NCI-H446 (cell line): ENCODE data around the gene BIRC3.
"Not testable (repeated sequence)": the region's sequence is repeated elsewhere in the genome, so short reads cannot be mapped to it uniquely, and the experiment has no call there.

Experiments used
- DNase-seq, 2 experiments: peaks; one replicate each; lab custom pipeline; 2025; lab: John Stamatoyannopoulos, UW

BIRC3 gene

DNA sequence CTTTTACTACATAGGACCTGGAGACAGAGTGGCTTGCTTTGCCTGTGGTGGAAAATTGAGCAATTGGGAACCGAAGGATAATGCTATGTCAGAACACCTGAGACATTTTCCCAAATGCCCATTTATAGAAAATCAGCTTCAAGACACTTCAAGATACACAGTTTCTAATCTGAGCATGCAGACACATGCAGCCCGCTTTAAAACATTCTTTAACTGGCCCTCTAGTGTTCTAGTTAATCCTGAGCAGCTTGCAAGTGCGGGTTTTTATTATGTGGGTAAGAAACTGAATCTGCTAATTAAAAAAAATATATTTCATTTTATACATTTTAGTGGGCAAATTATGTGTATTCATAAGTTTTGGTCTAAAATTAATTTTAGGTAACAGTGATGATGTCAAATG is 7.8 kb downstream of the BIRC3 start:
- DNase-seq, result no peak

GRCh38 chr11:102328748-102329147 is 11.5 kb downstream of the BIRC3 start:
- DNase-seq, result no peak

DNA sequence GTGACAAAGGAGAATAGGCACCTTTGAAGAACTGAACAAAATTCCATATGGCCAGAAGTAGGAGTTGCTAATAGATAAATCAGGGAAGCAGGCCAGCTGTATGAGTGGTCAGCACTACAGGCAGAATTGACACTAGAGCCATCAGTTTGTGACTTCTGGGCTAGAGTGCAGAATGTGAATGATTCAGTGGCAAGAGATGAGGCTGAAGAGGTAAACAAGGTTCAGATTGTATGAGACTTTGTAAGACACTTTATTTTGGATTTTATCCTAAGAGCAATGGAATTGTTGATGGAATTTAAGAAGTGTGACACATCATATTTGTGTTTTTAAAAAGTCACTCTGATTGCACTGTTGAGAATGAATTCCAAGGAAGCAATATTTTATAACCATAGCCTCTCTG is 12.9 kb downstream of the BIRC3 start:
- DNase-seq, result no peak

- DNase-seq, result no peak
Measured at GRCh38 chr11:102331341-102331740, 14.1 kb downstream of the BIRC3 start.

DNA sequence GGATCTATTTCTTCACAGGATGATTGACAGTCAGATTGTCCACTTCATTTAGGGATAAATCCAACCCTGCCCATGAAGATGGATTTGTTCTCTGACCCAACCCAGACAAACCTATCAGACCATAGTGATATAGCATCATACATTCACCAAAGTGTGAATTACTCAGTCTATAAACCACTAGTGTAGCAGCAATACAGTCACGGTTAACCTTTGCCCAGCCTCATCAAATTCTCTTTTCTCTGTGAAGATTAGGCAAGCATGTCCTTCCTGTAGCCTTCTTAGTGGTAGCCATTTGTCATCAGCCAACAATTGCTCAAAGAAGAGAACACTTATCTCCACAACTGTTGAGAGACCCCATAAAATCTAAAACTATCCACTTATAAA is 15.3 kb downstream of the BIRC3 start:
- no peak for DNase-seq

DNA sequence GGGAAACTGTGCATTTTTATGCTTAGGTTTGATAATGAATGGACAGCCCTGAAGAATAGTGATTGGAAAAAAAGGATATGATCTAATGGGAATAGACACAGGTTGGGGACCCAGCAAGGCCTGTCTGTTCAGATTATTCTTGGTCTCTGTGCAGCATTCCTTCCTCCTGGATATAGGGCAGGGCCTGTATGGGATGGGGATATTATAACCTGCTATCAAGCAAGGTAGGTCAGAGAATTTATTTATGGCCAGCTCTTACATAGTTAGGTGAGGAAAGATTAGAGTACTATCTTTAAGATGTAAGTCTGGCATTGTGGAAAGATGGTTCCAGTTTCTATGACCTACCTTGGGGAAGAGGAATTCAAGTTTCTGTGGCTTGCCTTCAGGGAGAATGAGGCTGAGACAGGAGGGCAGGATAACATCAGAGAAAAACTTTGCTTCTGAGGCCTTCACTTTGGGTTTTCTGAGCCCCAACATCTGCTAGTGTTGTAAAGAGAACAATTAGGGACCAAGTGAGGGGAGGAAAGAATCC is 21.3 kb downstream of the BIRC3 start:
- no peak for DNase-seq

DNA sequence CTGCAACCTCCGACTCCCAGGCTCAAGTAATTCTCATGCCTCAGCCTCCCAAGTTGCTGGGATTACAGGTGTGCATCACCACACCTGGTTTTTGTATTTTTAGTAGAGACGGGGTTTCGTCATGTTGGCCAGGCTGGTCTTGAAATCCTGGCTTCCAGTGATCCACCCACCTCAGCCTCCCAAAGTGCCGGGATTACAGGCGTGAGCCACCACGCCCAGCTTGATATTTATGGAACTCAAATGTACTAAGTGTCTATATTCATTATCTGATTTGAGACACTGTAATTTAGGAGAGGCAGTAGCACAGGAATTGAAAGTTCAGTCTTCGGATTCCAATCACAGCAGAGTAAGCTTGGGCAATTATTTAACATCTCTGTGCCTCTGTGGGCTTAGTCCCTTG is 24.0 kb downstream of the BIRC3 start:
- not testable (repeated sequence) for DNase-seq

DNA sequence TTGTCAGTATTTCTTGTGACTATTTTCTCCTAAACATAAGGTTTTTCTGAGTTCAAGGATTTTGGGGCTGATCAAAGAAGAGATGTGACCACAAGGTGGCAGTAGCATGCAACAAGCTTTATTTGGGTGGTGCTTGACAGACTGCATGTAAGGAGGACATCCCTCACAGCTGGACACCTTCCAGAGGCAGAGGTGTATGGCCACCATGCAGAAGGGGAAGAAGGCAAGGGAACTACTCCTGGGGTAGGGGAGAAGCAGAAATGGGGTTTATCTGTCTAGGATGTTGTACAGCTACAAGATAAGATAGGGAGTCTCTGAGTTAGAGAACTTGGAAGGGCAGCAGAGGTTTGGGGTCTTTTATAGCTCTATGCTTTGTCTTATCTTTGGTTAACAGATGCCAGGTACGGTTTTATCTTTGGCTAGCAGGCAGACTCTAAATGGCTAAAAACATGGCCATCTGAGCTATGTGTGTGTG is 24.6 kb downstream of the BIRC3 start:
- DNase-seq, result peak; percentile 67 to 82

DNA sequence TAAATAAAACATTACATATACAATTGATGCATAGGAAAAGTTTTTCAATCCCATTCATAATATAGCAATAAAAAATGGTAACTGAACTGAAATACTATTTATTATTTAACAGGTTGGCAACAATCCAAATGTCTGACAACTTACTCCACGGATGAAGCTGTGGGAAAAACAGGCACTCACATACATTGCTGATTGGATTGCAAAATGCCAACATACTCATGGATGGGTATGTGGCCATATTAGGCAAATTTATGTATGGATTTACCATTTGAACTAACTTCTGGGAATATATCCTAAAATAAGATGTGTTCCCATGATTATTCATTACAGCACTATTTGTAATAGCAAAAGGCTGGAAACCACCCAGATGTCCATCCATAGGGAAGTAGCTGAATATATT is 26.5 kb downstream of the BIRC3 start:
- no peak for DNase-seq

DNA sequence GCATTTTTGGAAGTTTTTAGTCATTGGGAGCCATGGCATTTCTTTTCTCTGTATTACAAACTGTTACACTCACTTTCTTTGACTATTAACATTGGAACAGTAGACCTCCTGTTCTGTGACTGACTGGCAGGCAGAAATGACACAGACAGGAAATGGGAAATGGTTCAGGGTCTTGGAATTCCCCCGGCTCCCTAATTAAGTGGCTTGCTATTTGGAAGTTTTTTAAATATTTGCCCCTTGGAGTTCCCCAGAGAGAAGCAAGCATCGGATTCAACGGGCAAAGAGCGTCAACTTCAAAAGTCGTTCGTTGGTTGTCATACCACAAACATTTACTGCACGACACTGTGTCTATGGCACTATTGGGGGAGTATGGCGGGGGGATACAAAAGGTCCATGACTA is 28.6 kb downstream of the BIRC3 start:
- DNase-seq, result no peak

- DNase-seq, result no peak
Measured at GRCh38 chr11:102346456-102346747, 29.1 kb downstream of the BIRC3 start.

DNA sequence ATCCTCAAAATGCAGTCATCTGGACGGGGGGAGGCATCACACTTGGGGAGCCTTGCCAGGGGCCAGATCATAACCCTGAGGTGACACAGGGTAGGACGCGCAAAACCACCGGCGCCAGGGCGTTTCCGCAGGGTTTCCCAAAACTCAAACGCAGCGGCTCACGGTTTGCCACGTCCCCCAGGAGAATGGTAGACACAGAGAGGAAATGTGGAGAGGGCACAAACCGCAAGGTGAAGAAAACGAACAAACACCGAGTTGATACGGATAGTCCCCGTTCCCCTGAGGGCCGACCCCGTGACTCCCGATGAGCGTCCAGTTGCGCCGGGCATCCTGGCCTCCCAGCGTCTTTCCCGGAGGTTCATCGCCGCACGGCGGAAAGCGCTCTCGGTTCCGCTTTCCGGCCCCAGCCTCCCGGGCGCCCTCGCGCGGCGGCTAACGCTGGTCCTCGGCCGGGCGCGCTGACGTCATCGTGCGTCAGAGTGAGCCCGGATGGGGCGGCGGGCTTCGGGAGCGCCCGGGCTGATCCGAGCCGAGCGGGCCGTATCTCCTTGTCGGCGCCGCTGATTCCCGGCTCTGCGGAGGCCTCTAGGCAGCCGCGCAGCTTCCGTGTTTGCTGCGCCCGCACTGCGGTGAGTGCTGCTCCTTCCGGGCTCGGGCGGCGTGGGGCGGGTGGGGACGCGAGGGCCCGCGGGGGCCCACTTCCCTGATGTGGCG is 29.6 kb downstream of the BIRC3 start, which contains the start of gene BIRC2:
TSS of gene BIRC2 (plus strand) at position 467 of the 714 bp plus-strand sequence. CDS start 2,641 bp downstream, outside the sequence.
- DNase-seq, result peak; percentile 81 to 96

- peak in 1 of 2 experiments; percentile 27 for DNase-seq
Measured at GRCh38 chr11:102347462-102348370, 30.4 kb downstream of the BIRC3 start.

DNA sequence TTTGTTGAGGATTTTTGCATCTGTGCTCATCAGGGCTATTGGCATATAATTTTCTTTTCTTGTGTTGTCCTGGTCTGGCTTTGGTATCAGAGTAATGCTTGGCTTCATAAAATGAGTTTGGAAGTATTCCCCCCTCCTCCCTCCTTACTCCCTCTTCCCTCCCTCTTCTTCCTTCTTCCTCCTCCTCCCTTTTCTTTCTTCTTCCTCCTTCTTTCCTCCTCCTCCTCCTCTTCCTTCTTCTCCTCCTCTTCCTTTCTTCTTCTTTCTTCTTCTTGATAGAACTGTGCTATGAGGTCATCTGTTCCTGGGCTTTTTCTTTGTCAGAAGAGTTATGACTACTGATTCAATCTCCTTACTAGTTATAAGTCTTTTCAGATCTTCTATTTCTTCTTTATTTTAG is 39.8 kb downstream of the BIRC3 start:
- no peak for DNase-seq

GRCh38 chr11:102359372-102359771 is 42.1 kb downstream of the BIRC3 start:
- DNase-seq, result no peak

GRCh38 chr11:102360681-102361080 is 43.4 kb downstream of the BIRC3 start:
- no peak for DNase-seq

DNA sequence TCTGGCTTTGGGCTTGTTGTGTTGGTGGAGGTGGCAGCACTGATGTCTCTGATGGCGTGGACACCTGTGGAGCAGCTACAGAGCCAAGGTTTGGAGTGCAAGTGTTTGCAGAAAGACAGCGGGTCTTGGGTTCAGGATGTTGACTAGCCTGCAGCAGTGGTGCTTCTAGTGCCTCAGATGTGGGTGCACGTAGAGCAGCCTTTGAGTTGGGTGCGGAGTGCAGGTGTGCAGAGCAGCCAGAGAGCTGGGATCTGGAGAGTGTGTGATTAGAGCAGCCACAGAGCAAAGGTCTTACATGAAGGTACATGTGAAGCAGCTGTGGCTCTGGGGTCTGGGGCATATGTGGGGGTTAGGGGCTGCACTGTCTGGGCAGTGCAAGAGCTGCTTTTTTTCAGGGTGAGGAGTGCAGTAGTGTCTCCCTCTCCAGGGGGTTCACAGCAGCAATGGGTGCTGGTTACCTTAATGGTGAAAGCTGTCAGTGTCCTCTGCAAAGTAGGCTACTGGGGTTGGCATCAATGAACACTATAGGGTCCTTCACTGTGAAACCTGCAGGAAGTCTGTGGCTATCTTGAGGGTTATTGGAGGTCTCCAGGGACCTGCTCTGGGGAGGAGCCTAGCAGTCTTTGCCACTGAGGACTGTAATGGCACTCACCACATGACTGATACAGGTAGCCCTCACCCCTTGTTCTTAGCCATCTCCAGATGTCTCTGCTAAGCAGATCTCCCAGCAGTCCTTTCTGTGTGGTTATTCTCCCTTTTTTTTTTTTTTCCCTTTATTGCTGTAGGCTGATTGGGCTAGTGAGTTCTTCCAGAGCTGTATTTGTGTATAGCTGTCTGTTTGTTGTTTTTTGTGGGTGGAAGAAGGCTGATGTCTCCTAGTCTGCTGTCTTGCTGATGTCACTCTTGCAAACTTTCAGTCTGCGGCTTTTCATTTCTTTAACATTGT is 44.1 kb downstream of the BIRC3 start:
- DNase-seq, result no peak

GRCh38 chr11:102364991-102365390 is 47.7 kb downstream of the BIRC3 start:
- DNase-seq, result no peak

- no peak for DNase-seq
Measured at GRCh38 chr11:102367364-102367763, 50.1 kb downstream of the BIRC3 start.

DNA sequence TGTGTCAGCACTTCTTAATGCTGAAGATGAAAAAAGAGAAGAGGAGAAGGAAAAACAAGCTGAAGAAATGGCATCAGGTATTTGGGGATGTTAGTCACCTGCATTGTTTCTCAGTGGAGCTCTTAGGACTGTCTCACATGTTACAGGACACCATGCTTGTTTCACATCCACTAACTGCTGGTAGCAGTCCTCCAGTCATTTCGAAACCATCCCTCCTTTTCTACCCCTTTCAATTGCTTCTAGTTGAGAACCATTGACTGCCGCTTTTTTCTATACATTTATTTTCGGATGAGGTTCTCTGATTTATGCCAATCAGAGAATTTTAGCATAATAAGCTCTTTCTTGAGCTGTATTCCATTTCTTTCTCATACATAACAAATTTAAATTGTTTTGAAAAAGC is 51.2 kb downstream of the BIRC3 start:
- no peak for DNase-seq

DNA sequence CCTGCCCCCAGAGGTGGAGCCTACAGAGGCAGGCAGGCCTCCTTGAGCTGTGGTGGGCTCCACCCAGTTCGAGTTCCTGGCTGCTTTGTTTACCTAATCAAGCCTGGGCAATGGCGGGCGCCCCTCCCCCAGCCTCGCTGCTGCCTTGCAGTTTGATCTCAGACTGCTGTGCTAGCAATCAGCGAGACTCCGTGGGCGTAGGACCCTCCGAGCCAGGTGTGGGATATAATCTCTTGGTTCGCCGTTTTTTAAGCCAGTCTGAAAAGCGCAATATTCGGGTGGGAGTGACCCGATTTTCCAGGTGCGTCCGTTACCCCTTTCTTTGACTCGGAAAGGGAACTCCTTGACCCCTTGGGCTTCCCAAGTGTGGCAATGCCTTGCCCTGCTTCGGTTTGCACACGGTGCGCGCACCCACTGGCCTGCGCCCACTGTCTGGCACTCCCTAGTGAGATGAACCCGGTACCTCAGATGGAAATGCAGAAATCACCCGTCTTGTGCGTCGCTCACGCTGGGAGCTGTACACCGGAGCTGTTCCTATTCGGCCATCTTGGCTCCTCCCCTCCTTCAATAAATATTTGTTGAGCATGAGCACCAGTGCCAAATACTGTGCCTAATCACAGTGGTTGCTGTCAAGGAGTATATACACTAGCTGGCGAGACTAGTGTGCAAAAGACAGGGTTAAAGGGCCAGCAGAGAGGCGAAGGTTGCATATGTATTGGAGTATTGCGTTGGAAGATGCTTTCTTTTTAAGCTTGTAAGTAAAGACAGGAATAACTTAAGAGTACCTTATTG is 57.5 kb downstream of the BIRC3 start:
- not testable (repeated sequence) for DNase-seq
